Neutrophil (primary cell): ENCODE measurements around the gene NPLOC4.
"Not testable (repeated sequence)": the region's sequence is repeated elsewhere in the genome, so short reads cannot be mapped to it uniquely, and the experiment has no call there.

ENCODE experiments used
- H3K27ac ChIP-seq: fragments of 200-600 bp; sonication (generic); 2 replicates; pipeline ENCODE4 v1.5.1; 2016; ENCODE audit warnings: mild to moderate bottlenecking, moderate library complexity
- H3K27me3 ChIP-seq: fragments of 200-600 bp; sonication (generic); 2 replicates; pipeline ENCODE4 v1.6.0; 2016; ENCODE audit warnings: mild to moderate bottlenecking
- H3K36me3 ChIP-seq: fragments of 200-600 bp; sonication (generic); 2 replicates; pipeline ENCODE4 v1.5.1; 2017
- H3K4me1 ChIP-seq, 2 experiments: fragments of 200-600 bp in 1 of 2; sonication (generic) in 1 of 2; 1 replicate in 1 of 2; 2 replicates in 1 of 2; pipeline versions ENCODE4 v1.5.1 to v1.6.1; 2013 to 2016; ENCODE audit warnings: low read depth in 1 of 2, low read length in 1 of 2, mild to moderate bottlenecking in 1 of 2, moderate library complexity in 1 of 2; ENCODE audit not compliant: control insufficient read depth in 1 of 2, insufficient read depth in 1 of 2
- H3K4me3 ChIP-seq, 2 experiments: fragments of 200-600 bp in 1 of 2; sonication (generic) in 1 of 2; 1 replicate in 1 of 2; 2 replicates in 1 of 2; pipeline ENCODE4 v1.5.1; 2013 to 2016; ENCODE audit warnings: low read depth in 1 of 2, low read length in 1 of 2, mild to moderate bottlenecking in 1 of 2, moderate library complexity in 1 of 2
- H3K9me3 ChIP-seq: fragments of 200-600 bp; sonication (generic); 2 replicates; pipeline ENCODE4 v1.5.1; 2016
- CTCF ChIP-seq: fragments of 200-600 bp; sonication (generic); IDR thresholded peaks from 2 replicates; pipeline ENCODE4 v1.5.1; 2016; ENCODE audit warnings: antibody characterized with exemption

The NPLOC4 gene

GRCh38 chr17:81630274-81630673 is 6.6 kb downstream of the NPLOC4 start:
- Histone ChIP-seq H3K27me3 (no peaks in the 10 kb centered on the region), H3K27ac (no peak overlapping the region), H3K9me3 (no peaks in the 10 kb centered on the region), H3K36me3 (peaks cover 46% of the 10 kb centered on the region), H3K4me1 (peaks cover 0 to 5% of the 10 kb centered on the region in 2 experiments), H3K4me3 (no peak overlapping the region)
- TF ChIP-seq CTCF: no peak

- Histone ChIP-seq H3K27ac (no peak overlapping the region), H3K4me1 (no peaks in the 10 kb centered on the region), H3K9me3 (no peaks in the 10 kb centered on the region), H3K36me3 (peaks cover 74% of the 10 kb centered on the region), H3K4me3 (no peak overlapping the region), H3K27me3 (no peaks in the 10 kb centered on the region)
- TF ChIP-seq CTCF: no peak
Observed at GRCh38 chr17:81621494-81622130, 15.3 kb downstream of the NPLOC4 start.

GRCh38 chr17:81618307-81618706 is 18.6 kb downstream of the NPLOC4 start:
- not testable (repeated sequence) for H3K27ac ChIP-seq, H3K27me3 ChIP-seq, H3K4me1 ChIP-seq, H3K4me3 ChIP-seq, H3K9me3 ChIP-seq
- H3K36me3 ChIP-seq: peaks cover 56% of the 10 kb centered on the region

- no peaks in the 10 kb centered on the region for H3K9me3 ChIP-seq
- H3K27ac ChIP-seq: no peak overlapping the region
- no peak for TF ChIP-seq CTCF
- peaks cover 57% of the 10 kb centered on the region for H3K36me3 ChIP-seq
- H3K4me3 ChIP-seq: no peak overlapping the region
- H3K4me1 ChIP-seq: peaks cover 0 to 7% of the 10 kb centered on the region in 2 experiments
- H3K27me3 ChIP-seq: no peaks in the 10 kb centered on the region
Observed at GRCh38 chr17:81616877-81617276, 20.0 kb downstream of the NPLOC4 start.

- H3K36me3 ChIP-seq: peaks cover 50% of the 10 kb centered on the region
- no peak overlapping the region for H3K4me3 ChIP-seq
- peaks cover under 1 to 8% of the 10 kb centered on the region in 2 experiments for H3K4me1 ChIP-seq
- no peak for TF ChIP-seq CTCF
- no peaks in the 10 kb centered on the region for H3K9me3 ChIP-seq
- H3K27me3 ChIP-seq: no peaks in the 10 kb centered on the region
- no peak overlapping the region for H3K27ac ChIP-seq
Observed at GRCh38 chr17:81615401-81615930, 21.4 kb downstream of the NPLOC4 start.

GRCh38 chr17:81612172-81612970 is 24.5 kb downstream of the NPLOC4 start:
- Histone ChIP-seq H3K4me3 (no peak overlapping the region), H3K4me1 (peaks cover 31 to 39% of the 10 kb centered on the region in 2 experiments), H3K9me3 (no peaks in the 10 kb centered on the region), H3K27me3 (no peaks in the 10 kb centered on the region), H3K36me3 (peaks cover 56% of the 10 kb centered on the region), H3K27ac (no peak overlapping the region)
- TF ChIP-seq CTCF: no peak
